Ovary (tissue), 3 donors: ENCODE measurements around the gene IL18BP.

Source experiments
- CTCF ChIP-seq, 3 donors: fragments of 450-650 bp in 2 of 3; fragments of 200-600 bp in 1 of 3; IDR thresholded peaks; one replicate each; pipeline versions ENCODE4 v1.5.1 to v1.8.0; 2016 to 2022; ENCODE audit warnings: antibody characterized with exemption in 3 of 3, mild to moderate bottlenecking in 1 of 3
- EP300 ChIP-seq: sonication (generic); formaldehyde crosslinking; IDR thresholded peaks from one replicate; pipeline ENCODE4 v1.6.1; 2017; ENCODE audit warnings: antibody characterized with exemption
- POLR2A ChIP-seq: fragments of 450-650 bp; IDR thresholded peaks from one replicate; pipeline ENCODE4 v1.6.1; 2017; ENCODE audit warnings: antibody characterized with exemption, mild to moderate bottlenecking, moderate library complexity
- donor health status: DM: no; HTN: no; CAD: no.

- TF ChIP-seq CTCF (IDR thresholded peaks at IDR 0.05), result no peak
- TF ChIP-seq POLR2A, result no peak
- no peak for TF ChIP-seq EP300
Measured at GRCh38 chr11:72030472-72031045, 31.9 kb downstream of the IL18BP start.
